Mucosa of stomach (tissue), 1 donor: ENCODE measurements around the gene EPB41L4A.
"Not testable (repeated sequence)": the region's sequence is repeated elsewhere in the genome, so short reads cannot be mapped to it uniquely, and the experiment has no call there.

Experiments used
- H3K27me3 ChIP-seq: one replicate; pipeline ENCODE4 v1.7.0; 2013; ENCODE audit warnings: mild to moderate bottlenecking, low read length; ENCODE audit not compliant: control insufficient read depth, insufficient read depth
- H3K36me3 ChIP-seq: one replicate; pipeline ENCODE4 v1.7.0; 2013; ENCODE audit warnings: low read length; ENCODE audit not compliant: control insufficient read depth, insufficient read depth
- H3K4me1 ChIP-seq: one replicate; pipeline ENCODE4 v1.7.0; 2013; ENCODE audit warnings: mild to moderate bottlenecking, low read length; ENCODE audit not compliant: control insufficient read depth, insufficient read depth
- H3K4me3 ChIP-seq: one replicate; pipeline ENCODE4 v1.7.0; 2013; ENCODE audit warnings: low read length
- H3K9ac ChIP-seq: one replicate; pipeline ENCODE4 v1.7.0; 2013; ENCODE audit warnings: mild to moderate bottlenecking, low read length, moderate library complexity
- H3K9me3 ChIP-seq: one replicate; pipeline ENCODE4 v1.7.0; 2013; ENCODE audit warnings: mild to moderate bottlenecking, low read length, moderate library complexity; ENCODE audit not compliant: control insufficient read depth
- donor health status: Pancreatic carcinoma.

Gene EPB41L4A, protein sequence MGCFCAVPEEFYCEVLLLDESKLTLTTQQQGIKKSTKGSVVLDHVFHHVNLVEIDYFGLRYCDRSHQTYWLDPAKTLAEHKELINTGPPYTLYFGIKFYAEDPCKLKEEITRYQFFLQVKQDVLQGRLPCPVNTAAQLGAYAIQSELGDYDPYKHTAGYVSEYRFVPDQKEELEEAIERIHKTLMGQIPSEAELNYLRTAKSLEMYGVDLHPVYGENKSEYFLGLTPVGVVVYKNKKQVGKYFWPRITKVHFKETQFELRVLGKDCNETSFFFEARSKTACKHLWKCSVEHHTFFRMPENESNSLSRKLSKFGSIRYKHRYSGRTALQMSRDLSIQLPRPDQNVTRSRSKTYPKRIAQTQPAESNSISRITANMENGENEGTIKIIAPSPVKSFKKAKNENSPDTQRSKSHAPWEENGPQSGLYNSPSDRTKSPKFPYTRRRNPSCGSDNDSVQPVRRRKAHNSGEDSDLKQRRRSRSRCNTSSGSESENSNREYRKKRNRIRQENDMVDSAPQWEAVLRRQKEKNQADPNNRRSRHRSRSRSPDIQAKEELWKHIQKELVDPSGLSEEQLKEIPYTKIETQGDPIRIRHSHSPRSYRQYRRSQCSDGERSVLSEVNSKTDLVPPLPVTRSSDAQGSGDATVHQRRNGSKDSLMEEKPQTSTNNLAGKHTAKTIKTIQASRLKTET

DNA sequence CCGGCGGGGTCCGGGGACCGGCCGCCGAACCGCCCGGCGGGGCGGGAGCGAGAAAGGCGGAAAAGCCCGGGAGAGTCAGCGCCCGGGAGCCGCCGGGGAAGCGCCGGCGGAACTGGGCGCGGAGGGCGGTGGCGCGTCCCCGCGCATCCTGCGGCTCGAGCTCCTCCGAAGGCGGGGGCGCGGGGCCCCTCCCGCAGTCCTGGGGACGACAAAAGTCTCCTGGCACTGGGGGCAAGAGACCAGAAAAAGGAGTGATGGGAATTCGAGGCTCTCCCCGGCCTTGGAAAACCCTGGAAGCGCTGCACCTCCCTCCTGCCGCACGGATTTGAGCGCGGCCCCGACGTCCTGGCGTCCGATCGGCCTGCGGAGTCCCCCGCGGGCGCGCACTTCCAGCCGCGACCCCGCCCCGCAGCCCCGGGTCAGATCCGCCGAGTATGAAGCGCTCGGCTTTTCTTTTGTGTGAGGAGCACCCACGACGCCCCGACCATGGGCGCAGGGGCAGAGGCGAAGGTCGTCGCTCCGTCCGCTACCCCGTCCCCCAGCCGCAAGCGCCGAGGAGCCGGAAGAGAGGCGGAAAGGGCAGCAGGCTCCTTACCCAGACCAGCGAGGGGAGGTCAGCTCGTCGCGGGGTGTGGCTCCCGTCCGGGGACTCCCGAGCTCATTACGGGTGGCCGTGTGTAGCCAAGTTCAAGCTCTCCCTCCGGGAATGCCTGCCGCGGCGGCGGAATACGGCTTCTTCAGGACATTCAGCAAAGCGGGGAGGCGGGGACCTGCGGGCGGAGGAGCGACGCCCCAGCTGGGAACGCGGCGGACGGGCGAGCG is at the start of gene EPB41L4A:
Gene EPB41L4A, minus strand, starts transcription at position 114 of the 822 bp plus-strand sequence. CDS start 238 bp downstream, outside the sequence.
- no peaks in the 10 kb centered on the region for H3K9me3 ChIP-seq
- no peaks in the 10 kb centered on the region for H3K4me1 ChIP-seq
- peak within 1 kb of the TSS; percentile 55 for H3K9ac ChIP-seq
- peak within 1 kb of the TSS; percentile 40 for H3K4me3 ChIP-seq
- H3K36me3 ChIP-seq, result no peaks in the 10 kb centered on the region
- no peaks in the 10 kb centered on the region for H3K27me3 ChIP-seq

GRCh38 chr5:112467485-112467884 is 48.4 kb upstream of the EPB41L4A start:
- no peak overlapping the region for H3K9ac ChIP-seq
- H3K36me3 ChIP-seq, result no peaks in the 10 kb centered on the region
- no peaks in the 10 kb centered on the region for H3K27me3 ChIP-seq
- H3K4me1 ChIP-seq, result no peaks in the 10 kb centered on the region
- no peak overlapping the region for H3K4me3 ChIP-seq
- no peaks in the 10 kb centered on the region for H3K9me3 ChIP-seq

DNA sequence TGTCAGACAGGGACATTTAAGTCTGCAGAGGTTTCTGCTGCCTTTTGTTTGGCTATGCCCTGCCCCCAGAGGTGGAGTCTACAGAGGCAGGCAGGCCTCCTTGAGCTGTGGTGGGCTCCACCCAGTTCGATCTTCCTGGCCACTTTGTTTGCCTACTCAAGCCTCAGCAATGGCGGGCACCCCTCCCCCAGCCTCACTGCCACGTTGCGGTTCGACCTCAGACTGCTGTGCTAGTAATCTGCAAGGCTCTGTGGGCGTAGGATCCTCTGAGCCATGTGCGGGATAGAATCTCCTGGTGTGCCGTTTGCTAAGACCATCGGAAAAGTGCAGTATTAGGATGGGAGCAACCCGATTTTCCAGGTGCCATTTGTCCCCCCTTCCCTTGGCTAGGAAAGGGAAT is 47.2 kb upstream of the EPB41L4A start:
- not testable (repeated sequence) for H3K4me1 ChIP-seq, H3K36me3 ChIP-seq, H3K27me3 ChIP-seq, H3K9ac ChIP-seq, H3K9me3 ChIP-seq, H3K4me3 ChIP-seq

DNA sequence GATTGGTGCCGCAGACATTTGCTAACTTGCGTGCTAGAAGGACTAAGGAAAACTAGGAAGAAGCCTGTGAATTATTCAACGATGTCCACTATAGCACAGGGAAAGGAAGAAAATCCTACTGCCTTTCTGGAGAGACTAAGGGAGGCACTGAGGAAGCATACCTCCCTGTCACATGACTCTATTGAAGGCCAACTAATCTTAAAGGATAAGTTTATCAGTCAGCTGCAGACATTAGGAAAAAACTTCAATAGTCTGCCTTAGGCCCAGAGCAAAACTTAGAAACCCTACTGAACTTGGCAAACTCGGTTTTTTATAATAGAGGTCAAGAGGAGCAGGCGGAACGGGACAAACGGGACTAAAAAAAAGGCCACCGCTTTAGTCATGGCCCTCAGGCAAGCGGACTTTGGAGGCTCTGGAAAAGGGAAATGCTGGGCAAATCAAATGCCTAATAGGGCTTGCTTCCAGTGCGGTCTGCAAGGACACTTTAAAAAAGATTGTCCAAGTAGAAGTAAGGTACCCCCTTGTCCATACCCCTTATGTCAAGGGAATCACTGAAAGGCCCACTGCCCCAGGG is 28.2 kb upstream of the EPB41L4A start:
- H3K36me3 ChIP-seq, H3K9me3 ChIP-seq, H3K9ac ChIP-seq, H3K4me1 ChIP-seq, H3K27me3 ChIP-seq, H3K4me3 ChIP-seq: not testable (repeated sequence)

DNA sequence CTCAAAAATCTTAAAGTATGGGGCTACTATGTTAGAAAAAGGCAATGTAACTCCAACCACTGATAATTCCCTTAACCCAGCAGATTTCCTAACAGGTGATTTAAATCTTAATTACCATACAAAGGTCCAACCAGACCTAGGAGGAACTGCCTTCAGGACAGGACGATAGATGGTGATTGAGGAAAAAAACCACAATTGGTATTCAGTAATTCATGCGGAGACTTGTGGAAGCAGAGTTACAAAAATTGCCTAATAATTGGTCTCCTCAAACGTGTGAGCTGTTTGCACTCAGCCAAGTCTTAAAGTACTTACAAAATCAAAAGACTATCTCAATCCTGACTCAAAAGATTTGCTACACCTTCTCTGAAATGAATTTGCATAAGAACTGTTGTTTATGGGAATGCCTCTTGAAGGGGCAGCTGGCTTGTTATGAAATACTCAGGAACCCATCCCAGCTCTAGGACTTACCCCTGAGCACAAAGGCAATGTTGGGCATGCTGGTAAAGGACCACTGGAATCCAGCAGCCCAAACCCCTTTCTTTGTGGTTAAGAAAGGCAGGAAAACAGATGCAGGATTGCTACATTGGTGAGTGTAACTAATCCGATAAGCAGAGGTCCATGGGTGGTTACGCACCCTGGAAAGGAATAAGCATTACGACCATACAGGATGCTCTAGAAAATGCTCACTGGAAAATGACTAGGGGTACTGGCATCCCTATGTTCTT is 26.7 kb upstream of the EPB41L4A start:
- no peaks in the 10 kb centered on the region for H3K9me3 ChIP-seq
- no peak overlapping the region for H3K9ac ChIP-seq
- no peaks in the 10 kb centered on the region for H3K4me1 ChIP-seq
- H3K36me3 ChIP-seq, result no peaks in the 10 kb centered on the region
- no peaks in the 10 kb centered on the region for H3K27me3 ChIP-seq
- H3K4me3 ChIP-seq, result no peak overlapping the region

- H3K9me3 ChIP-seq, H3K4me1 ChIP-seq, H3K9ac ChIP-seq, H3K36me3 ChIP-seq, H3K4me3 ChIP-seq, H3K27me3 ChIP-seq: not testable (repeated sequence)
Observed at GRCh38 chr5:112443932-112444331, 24.9 kb upstream of the EPB41L4A start.

DNA sequence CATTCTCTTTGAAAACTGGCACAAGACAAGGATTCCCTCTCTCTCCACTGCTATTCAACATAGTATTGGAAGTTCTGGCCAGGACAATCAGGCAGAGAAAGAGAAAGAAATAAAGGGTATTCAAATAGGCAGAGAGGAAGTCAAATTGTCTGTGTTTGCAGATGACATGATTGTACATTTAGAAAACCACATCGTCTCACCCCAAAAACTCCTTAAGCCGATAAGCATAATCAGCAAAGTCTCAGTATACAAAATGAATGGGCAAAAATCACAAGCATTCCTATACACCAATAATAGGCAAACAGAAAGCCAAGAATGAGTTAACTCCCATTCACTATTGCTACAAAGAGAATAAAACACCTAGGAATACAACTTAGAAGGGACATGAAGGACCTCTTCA is 21.0 kb upstream of the EPB41L4A start:
- no peak overlapping the region for H3K4me3 ChIP-seq
- H3K9me3 ChIP-seq, result no peaks in the 10 kb centered on the region
- no peaks in the 10 kb centered on the region for H3K27me3 ChIP-seq
- no peaks in the 10 kb centered on the region for H3K36me3 ChIP-seq
- H3K4me1 ChIP-seq, result no peaks in the 10 kb centered on the region
- H3K9ac ChIP-seq, result no peak overlapping the region

DNA sequence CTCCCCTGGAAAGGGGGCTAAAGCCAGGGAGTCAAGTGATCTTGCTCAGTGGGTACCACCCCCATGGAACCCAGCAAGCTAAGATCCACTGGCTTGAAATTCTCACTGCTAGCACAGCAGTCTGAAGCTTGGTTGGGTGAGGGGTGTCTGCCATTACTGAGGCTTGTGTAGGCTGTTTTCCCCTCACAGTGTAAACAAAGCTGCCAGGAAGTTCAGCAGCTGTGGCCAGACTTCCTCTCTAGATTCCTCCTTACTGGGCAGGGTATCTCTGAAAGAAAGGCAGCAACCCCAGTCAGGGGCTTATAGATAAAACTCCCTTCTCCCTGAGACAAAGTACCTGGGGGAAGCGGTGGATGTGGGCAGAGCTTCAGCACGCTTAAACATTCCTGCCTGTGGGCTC is 17.1 kb upstream of the EPB41L4A start:
- H3K9ac ChIP-seq, result no peak overlapping the region
- no peak overlapping the region for H3K4me3 ChIP-seq
- no peaks in the 10 kb centered on the region for H3K36me3 ChIP-seq
- H3K4me1 ChIP-seq, result no peaks in the 10 kb centered on the region
- H3K9me3 ChIP-seq, result no peaks in the 10 kb centered on the region
- H3K27me3 ChIP-seq, result no peaks in the 10 kb centered on the region

GRCh38 chr5:112434641-112435040 is 15.6 kb upstream of the EPB41L4A start:
- H3K9ac ChIP-seq, result no peak overlapping the region
- H3K4me3 ChIP-seq, result no peak overlapping the region
- no peaks in the 10 kb centered on the region for H3K36me3 ChIP-seq
- H3K4me1 ChIP-seq, result no peaks in the 10 kb centered on the region
- no peaks in the 10 kb centered on the region for H3K9me3 ChIP-seq
- no peaks in the 10 kb centered on the region for H3K27me3 ChIP-seq

DNA sequence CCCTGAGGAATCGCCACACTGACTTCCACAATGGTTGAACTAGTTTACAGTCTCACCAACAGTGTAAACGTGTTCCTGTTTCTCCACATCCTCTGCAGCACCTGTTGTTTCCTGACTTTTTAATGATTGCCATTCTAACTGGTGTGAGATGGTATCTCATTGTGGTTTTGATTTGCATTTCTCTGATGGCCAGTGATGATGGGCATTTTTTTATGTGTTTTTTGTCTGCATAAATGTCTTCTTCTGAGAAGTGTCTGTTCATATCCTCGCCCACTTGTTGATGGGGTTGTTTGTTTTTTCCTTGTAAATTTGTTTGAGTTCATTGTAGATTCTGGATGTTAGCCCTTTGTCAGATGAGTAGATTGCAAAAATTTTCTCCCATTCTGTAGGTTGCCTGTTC is 7.1 kb upstream of the EPB41L4A start:
- H3K27me3 ChIP-seq, H3K9ac ChIP-seq, H3K4me3 ChIP-seq, H3K4me1 ChIP-seq, H3K9me3 ChIP-seq, H3K36me3 ChIP-seq: not testable (repeated sequence)

- Histone ChIP-seq H3K36me3 (no peaks in the 10 kb centered on the region), H3K9me3 (no peaks in the 10 kb centered on the region), H3K4me1 (no peaks in the 10 kb centered on the region), H3K9ac (peak overlapping the region; percentile 55), H3K27me3 (no peaks in the 10 kb centered on the region), H3K4me3 (peak overlapping the region; percentile 40)
Observed at GRCh38 chr5:112419986-112420864, 1.1 kb upstream of the EPB41L4A start.
